ENCODE measurements around the gene ATP2A2. TPM values are rescaled to one million over a fixed set of nuclear protein-coding genes. Genes with fewer than 3 reads are reported as not detected.

ATP2A2 gene
- total and polyA plus RNA-seq, 11 donors = 494 to 2,963 (median 1,674) TPM

DNA sequence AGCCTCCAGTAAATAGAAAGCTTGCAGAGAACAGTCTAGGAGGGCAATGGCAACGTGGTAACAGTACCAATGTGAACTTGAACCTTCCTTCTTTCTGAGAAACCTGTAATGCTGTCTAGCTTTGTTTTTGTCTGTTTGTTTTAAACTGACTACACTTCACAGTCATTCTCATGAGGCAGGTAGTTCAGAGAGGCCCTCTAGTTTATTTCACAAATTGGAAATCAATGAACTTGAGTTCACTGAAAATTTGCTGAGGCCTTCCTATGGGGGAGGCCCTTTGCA is 2.9 kb upstream of the ATP2A2 start:
- intact Hi-C loops (cut with DNase I) = loop anchor here in 2 of 10 donors (2.0 to 10.0 kb wide), 2 partner anchors 53 kb away; no protein-coding TSS in a partner anchor
- H3K27ac ChIP-seq = peak overlapping the region in 7 of 12 donors; percentile 8 to 99 (median 51)
- no peaks in the 10 kb centered on the region for H3K27me3 ChIP-seq
- DNase-seq = no peak
- H3K4me1 ChIP-seq = peaks cover 0 to 26% (median 16%) of the 10 kb centered on the region in 12 donors
- ATAC-seq = no peak
- no peak overlapping the region for H3K4me3 ChIP-seq
- H3K9me3 ChIP-seq = no peaks in the 10 kb centered on the region
- H3K36me3 ChIP-seq = peaks cover 0 to 7% (median 2%) of the 10 kb centered on the region in 9 donors
- TF ChIP-seq, protein P1, sequence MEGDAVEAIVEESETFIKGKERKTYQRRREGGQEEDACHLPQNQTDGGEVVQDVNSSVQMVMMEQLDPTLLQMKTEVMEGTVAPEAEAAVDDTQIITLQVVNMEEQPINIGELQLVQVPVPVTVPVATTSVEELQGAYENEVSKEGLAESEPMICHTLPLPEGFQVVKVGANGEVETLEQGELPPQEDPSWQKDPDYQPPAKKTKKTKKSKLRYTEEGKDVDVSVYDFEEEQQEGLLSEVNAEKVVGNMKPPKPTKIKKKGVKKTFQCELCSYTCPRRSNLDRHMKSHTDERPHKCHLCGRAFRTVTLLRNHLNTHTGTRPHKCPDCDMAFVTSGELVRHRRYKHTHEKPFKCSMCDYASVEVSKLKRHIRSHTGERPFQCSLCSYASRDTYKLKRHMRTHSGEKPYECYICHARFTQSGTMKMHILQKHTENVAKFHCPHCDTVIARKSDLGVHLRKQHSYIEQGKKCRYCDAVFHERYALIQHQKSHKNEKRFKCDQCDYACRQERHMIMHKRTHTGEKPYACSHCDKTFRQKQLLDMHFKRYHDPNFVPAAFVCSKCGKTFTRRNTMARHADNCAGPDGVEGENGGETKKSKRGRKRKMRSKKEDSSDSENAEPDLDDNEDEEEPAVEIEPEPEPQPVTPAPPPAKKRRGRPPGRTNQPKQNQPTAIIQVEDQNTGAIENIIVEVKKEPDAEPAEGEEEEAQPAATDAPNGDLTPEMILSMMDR (IDR thresholded peaks at IDR 0.05) = no peak
- no peak for TF ChIP-seq POLR2A (IDR thresholded peaks at IDR 0.05)
- WGBS, 4 donors = 71 to 79% (median 75%) methylated on average over 1 of the region's 1 CpG

DNA sequence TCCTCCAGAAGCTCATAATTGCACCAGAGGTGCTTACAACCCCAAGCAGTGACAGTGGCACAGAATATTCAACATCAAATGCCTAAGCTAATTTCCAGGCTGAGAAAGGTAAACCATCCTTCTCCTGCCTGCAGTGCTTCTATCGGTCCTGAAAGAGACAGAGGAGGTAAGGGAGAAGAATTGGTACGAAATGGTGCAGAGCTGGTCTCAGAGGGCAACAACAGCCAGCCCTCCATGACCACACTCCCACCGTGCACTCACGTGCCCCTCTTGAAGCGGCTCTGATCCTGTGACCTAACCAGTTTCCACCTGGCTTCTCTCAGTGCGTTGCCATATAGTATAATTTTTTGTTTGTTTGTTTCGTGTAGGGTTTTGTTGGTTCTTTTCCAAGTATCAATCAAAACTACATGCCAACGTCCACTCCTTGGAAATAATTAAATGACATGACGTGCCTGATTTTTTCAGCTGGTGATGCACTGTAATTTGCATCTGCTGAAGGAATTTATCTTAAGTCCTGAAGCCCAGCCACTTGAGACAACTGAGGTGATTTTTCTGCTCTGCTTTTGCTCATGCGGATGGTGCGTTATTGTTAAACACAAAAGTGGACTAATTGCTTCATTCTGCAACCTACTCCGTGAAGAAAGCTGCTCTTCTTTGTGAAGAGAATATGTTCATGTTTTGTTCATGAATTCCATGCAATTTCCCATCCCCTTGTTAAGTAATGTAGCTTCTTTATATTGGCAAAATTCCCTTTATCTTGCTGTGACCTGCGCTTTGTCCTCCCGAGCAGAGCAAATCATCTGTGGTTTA is 1.3 kb upstream of the ATP2A2 start:
- intact Hi-C loops (cut with DNase I) = loop anchor here (2.0 to 10.0 kb wide), 9 partner anchors 29 to 175 kb away; no protein-coding TSS in a partner anchor
- DNase-seq (no peak), ATAC-seq (no peak)
- WGBS, 4 donors = 44 to 60% (median 49%) methylated on average over 14 of the region's 14 CpGs
- Histone ChIP-seq H3K36me3 (peaks cover 0 to 22% (median 13%) of the 10 kb centered on the region in 9 donors), H3K27ac (peak overlapping the region; percentile 91 to 100 (median 98)), H3K9me3 (no peaks in the 10 kb centered on the region), H3K4me1 (peaks cover 0 to 39% (median 27%) of the 10 kb centered on the region in 12 donors), H3K4me3 (peak overlapping the region; percentile 76 to 96 (median 92)), H3K27me3 (no peaks in the 10 kb centered on the region)
- TF ChIP-seq POLR2A (IDR thresholded peaks at IDR 0.05) = no peak
- TF ChIP-seq, protein P1 (IDR thresholded peaks at IDR 0.05) = no peak

DNA sequence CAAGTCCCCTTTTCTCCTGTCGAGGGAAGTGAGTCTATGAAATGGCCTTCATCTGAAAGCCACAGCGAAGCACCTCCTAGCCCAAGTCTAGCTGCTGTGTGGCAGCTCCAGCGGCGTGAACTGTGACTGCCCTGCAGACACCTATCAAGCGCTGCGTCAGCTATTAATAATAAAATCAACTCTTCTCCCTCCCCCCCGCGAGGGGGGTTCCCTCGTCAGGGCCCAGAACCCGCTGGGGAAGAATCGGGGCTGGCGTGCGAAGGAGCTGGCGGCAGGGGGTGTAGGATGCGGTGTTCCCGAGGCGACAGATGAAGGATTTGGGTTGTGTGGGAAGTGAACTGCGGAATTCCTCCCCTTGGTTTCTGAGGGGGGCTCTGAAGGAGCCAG is 662 bp upstream of the ATP2A2 start:
- WGBS, 4 donors = 1% methylated on average over 18 of the region's 18 CpGs
- Histone ChIP-seq H3K4me3 (peak overlapping the region; percentile 76 to 96 (median 92)), H3K27ac (peak overlapping the region; percentile 91 to 100 (median 98)), H3K27me3 (no peaks in the 10 kb centered on the region), H3K9me3 (no peaks in the 10 kb centered on the region), H3K36me3 (peaks cover 0 to 29% (median 18%) of the 10 kb centered on the region in 9 donors), H3K4me1 (peaks cover 0 to 46% (median 31%) of the 10 kb centered on the region in 12 donors)
- TF ChIP-seq POLR2A (IDR thresholded peaks at IDR 0.05) = peak in 1 of 2 donors; percentile 62
- TF ChIP-seq, protein P1 (IDR thresholded peaks at IDR 0.05) = peak in 2 of 12 donors; percentile 12 to 18
- intact Hi-C loops (cut with DNase I) = loop anchor here in 9 of 10 donors (2.0 to 10.0 kb wide), 8 partner anchors 30 to 176 kb away; no protein-coding TSS in a partner anchor
- DNase-seq = peak; percentile 54 to 88 (median 73)
- peak; percentile 45 to 66 (median 57) for ATAC-seq

All from heart left ventricle (tissue), 16 donors.